DMS 273 (cell line): ENCODE measurements around the gene AHRR.
A peak's percentile ranks its signal among the peaks of the same experiment; 100 is the strongest.
"Not testable (repeated sequence)": the region's sequence is repeated elsewhere in the genome, so short reads cannot be mapped to it uniquely, and the experiment has no call there.

Source experiments
- DNase-seq: peaks from one replicate; lab custom pipeline; 2025; ENCODE audit not compliant: unreplicated experiment; lab: John Stamatoyannopoulos, UW

AHRR gene

DNA sequence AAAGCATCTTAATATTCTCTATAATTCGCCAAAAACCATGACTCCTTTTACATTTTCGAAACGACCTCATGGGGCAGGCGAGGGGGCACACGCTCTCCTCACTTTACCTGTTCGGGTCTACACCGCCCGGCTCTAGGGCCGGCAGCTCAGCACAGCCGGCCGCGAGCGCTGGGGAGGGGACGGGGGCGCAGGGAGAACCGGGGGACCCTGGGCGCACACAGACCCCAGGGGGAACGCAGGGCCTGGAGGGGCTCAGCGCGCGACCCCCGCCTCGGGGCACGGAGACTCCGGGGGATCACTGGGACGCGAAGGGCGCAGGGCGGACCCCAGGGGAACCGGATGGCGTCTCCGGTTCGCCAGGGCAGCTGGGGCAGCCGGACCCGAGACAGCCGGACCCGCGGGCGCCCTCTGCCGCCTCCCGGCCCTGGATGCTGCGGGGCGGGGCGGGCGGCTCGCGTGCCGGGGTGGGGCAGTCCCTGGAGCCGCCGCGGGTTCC is at the start of gene AHRR:
AHRR (plus strand) TSS at position 485 of the 496 bp plus-strand sequence. CDS start 22,189 bp downstream, outside the sequence.
- DNase-seq = peak; percentile 82

GRCh38 chr5:271828-272167 is 49.7 kb upstream of the AHRR start:
- not testable (repeated sequence) for DNase-seq

DNA sequence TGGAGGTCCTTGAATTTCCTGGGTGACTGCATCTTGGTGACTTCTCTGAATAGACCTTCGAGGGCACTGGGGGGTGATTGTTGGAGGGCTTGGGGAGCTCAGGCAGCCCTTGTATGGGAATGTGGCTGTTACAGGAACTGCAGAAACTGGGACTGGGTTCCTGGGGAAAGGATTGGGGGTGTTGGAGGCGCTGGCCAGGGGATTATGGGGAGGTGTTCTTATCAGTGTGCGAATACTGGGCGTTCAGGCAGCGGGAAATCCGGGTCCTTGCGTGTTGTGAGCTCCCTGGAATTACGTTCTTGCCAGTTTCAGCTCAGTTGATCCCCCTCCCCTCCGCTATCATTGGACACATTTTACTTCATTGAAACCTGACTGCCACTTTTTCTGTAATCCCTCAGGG is 48.4 kb upstream of the AHRR start:
- DNase-seq = not testable (repeated sequence)

DNA sequence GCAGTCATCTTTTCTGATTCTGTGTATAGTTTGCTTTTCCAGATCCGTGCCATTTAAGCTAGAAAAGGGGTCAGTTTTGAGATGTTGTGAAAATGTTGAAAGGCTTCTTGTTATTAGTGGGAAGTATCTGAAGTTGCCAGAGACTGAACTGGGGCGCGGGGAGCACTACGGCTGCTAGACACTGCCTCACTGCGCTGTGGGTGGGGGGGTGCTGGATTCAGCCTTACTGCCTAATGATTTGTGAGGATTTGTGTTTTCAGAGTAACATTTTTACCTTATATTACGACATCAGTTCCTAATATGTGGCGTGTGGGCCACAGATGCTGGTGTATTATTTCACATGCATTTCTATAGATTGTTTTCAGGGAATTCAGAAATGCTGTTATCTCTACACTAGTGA is 48.0 kb upstream of the AHRR start:
- DNase-seq = not testable (repeated sequence)

GRCh38 chr5:274346-274745 is 47.2 kb upstream of the AHRR start:
- not testable (repeated sequence) for DNase-seq

- no peak for DNase-seq
Measured at GRCh38 chr5:278646-279045, 42.9 kb upstream of the AHRR start.

GRCh38 chr5:279051-279665 is 42.4 kb upstream of the AHRR start:
- not testable (repeated sequence) for DNase-seq

DNA sequence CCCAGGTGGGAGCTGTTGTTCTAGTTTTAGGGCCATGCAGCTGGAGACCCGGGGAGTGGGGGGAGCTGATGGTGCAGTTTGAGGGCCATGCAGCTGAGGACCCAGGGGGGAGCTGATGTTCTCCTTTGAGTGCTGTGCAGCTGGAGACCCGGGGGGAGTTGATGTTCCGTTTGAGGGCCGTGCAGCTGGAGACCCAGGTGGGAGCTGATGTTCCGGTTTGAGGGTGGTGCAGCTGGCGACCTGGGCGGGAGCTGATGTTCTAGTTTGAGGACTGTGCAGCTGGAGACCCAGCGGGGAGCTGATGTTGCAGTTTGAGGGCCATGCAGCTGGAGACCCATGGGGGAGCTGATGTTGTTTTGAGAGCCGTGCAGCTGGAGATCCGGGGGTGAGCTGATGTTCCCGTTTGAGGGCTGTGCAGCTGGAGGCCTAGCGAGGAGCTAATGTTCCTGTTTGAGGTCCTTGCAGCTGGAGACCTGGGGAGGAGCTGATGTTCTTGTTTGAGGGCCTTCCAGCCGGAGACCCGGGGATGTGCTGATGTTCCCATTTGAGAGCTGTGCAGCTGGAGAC is 35.4 kb upstream of the AHRR start:
- no peak for DNase-seq

DNA sequence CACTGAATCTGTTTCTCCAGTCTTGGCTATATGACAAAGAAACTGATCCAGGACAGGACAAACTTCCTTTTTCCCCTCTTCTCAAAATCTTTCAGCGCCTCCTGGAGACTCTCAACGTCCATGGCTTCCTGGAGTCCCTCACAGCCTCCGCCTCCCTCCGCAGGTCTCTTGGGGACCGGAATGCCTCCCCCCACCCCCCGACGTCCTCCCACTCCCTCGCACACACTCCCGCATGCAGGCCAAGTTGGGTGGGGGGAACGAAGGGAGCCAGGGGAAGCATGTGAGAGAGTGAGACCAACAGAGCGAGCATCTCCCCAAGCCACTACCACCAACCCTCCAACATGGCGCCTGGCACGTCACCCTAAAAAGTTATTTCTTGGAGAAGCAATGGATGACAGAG is 31.3 kb upstream of the AHRR start:
- DNase-seq = not testable (repeated sequence)

DNA sequence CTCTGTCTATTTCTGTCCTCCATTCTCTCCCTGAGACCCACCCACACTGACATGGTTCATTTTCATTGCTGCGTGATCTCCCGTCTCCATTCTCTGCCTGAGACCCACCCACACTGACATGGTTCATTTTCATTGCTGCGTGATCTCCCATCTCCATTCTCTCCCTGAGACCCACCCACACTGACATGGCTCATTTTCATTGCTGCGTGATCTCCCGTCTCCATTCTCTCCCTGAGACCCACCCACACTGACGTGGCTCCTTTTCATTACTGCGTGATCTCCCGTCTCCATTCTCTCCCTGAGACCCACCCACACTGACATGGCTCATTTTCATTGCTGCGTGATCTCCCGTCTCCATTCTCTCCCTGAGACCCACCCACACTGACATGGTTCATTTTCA is 30.2 kb upstream of the AHRR start:
- DNase-seq = not testable (repeated sequence)

GRCh38 chr5:294788-295187 is 26.7 kb upstream of the AHRR start:
- not testable (repeated sequence) for DNase-seq

GRCh38 chr5:296207-296606 is 25.3 kb upstream of the AHRR start:
- not testable (repeated sequence) for DNase-seq

GRCh38 chr5:296954-297353 is 24.6 kb upstream of the AHRR start:
- DNase-seq = not testable (repeated sequence)

GRCh38 chr5:297448-297847 is 24.1 kb upstream of the AHRR start:
- DNase-seq = not testable (repeated sequence)

DNA sequence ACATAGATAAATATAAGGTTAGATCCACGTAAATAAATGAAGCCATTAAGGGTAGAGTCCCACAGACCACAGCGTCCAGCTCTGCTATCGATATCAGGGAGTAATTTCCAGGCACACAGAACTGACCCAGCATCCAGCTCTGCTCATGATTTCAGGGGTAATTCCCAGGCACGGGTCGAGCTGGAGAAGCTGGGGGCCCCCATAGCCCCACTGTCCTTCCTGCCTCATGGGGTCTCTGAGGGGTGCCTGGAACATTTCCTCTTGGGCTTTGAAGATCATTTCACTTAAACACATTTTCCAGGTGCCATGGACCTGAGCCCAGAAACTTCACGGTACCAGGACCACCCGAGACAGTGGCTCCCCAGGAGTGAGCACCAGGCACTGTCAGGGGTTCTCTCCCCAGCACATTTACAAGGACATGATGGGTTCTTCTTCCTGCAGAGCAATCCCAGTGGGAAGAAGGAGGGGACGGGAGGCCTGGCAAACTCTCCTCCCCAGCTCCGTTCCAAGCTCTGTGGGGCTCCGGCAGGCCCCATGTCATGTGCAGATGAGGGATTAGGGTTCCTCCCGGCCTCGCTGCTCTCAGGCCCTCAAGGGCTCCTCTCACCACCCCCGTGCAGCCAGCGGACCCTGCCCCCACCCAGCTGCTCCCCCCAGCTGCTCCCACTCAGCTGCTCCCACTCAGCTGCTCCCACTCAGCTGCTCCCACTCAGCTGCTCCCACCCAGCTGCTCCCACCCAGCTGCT is 23.4 kb upstream of the AHRR start:
- DNase-seq = not testable (repeated sequence)

- no peak for DNase-seq
Measured at GRCh38 chr5:298737-299125, 22.8 kb upstream of the AHRR start.

DNA sequence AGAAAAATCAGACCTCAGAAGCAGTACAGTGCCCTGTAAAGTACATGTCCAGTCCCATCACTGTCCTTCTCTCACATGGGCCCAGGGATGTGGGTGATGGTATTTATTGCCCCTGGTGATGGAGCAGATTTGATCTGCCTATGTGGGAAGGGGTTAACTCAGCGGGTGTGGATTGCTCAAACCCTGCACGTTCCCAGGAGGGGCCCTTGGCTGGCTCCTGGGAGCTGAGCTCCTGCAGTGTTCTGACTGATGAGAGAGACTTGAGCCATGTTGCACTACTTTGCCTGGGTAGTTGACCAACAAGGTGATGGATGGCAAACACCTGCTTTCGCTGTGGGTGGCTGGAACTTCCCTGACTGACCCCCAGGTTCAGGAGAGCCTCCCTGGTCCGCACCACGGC is 21.6 kb upstream of the AHRR start:
- DNase-seq = not testable (repeated sequence)

DNA sequence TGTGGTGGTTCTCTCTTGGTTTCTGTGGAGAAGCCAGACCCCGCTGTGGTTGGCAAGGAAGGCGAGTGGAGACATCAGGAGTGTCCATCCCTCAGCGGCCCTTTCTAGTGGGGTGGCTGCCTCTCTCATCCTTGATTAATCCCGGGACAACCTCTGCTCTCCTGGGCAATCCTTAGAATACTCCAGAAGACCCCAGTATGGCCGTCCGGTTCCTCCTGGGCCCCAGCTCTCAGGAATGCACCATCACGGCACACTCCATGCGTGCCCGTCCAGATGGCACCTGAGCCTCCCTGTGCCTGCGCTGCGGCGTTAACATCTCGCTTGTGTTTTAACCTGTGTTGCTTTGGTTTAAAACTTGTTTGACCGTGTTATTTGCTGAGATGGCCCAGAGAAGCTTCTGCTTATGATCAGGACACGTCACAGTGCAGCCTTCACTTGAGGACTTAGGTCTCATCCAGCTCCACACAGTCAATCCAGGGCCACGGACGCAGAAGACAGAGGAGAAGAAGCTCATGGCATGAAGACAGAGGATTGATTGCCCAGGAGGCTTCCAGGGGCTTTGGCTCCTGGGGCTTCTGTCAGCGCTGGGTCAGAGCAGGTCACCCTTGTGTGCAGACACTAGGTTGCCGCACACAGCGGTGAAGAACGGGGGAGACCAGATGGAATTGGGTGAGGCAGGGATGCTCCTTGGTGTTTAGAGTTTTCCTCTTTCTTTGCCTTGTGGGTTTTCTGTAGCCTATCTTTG is 20.7 kb upstream of the AHRR start:
- DNase-seq = not testable (repeated sequence)

- DNase-seq = not testable (repeated sequence)
Measured at GRCh38 chr5:302416-302815, 19.1 kb upstream of the AHRR start.

DNA sequence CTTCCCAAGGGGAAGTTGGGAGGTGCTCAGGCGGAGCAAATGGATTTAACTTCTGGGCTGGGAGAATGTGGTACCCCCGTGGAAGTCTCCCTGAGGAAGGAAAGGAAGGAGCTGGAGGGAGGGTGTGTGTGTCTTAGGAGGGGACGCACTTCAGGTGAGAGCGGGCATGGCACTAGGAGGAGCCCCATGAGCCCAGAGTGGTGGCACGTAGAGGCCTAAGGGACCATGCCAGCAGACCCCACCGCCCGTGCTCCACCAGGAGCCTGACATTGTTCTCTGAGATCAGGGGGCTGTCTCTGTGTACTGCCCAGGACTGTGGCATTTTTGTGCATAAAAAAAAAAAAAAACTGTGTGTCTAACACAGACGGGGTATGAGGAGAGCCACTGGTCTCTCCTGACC is 18.5 kb upstream of the AHRR start:
- no peak for DNase-seq

- DNase-seq = not testable (repeated sequence)
Measured at GRCh38 chr5:303741-304140, 17.8 kb upstream of the AHRR start.
